Measurements from ENCODE around the gene WWC2. TPM values are rescaled to one million over a fixed set of nuclear protein-coding genes. Genes with fewer than 3 reads are reported as not detected.

The WWC2 gene
- total and polyA plus RNA-seq, 7 donors: 2.9 to 15.5 (median 7.8) TPM

GRCh38 chr4:183197140-183197539 is 98.1 kb downstream of the WWC2 start:
- H3K27ac ChIP-seq: no peak overlapping the region
- H3K4me3 ChIP-seq: no peak overlapping the region
- H3K36me3 ChIP-seq (ENCODE audit: insufficient read depth in 1 of 2, low read depth in 1 of 2): no peaks in the 10 kb centered on the region
- ATAC-seq: no peak
- no peak for DNase-seq
- no peaks in the 10 kb centered on the region for H3K4me1 ChIP-seq
- TF ChIP-seq CTCF (IDR thresholded peaks at IDR 0.05): no peak
- intact Hi-C loops (cut with DNase I): no loop called here
- H3K27me3 ChIP-seq (ENCODE audit: insufficient read depth in 3 of 3, low read length in 2 of 3): no peaks in the 10 kb centered on the region
- no peaks in the 10 kb centered on the region for H3K9me3 ChIP-seq
- WGBS, 3 donors: 57 to 70% (median 62%) methylated on average over 3 of the region's 3 CpGs

- H3K36me3 ChIP-seq (ENCODE audit: insufficient read depth in 1 of 2, low read depth in 1 of 2): no peaks in the 10 kb centered on the region
- no peak overlapping the region for H3K27ac ChIP-seq
- TF ChIP-seq CTCF (IDR thresholded peaks at IDR 0.05): no peak
- no peak overlapping the region for H3K4me3 ChIP-seq
- 9 to 15% (median 14%) methylated on average over 4 of the region's 4 CpGs for WGBS, 3 donors
- no peaks in the 10 kb centered on the region for H3K4me1 ChIP-seq
- peak in 1 of 4 donors; percentile 30 for ATAC-seq
- no peaks in the 10 kb centered on the region for H3K27me3 ChIP-seq (ENCODE audit: insufficient read depth in 3 of 3, low read length in 2 of 3)
- intact Hi-C loops (cut with DNase I): no loop called here
- DNase-seq: peak; percentile 49 to 56
- H3K9me3 ChIP-seq: no peaks in the 10 kb centered on the region
These were observed 101.4 kb downstream of the WWC2 start for GRCh38 chr4:183200453-183200852.

GRCh38 chr4:183201331-183201730 is 102.3 kb downstream of the WWC2 start:
- ATAC-seq: no peak
- H3K4me3 ChIP-seq: no peak overlapping the region
- H3K4me1 ChIP-seq: no peaks in the 10 kb centered on the region
- intact Hi-C loops (cut with DNase I): no loop called here
- no peak for DNase-seq
- 97 to 99% (median 98%) methylated on average over 4 of the region's 4 CpGs for WGBS, 3 donors
- H3K27ac ChIP-seq: no peak overlapping the region
- no peaks in the 10 kb centered on the region for H3K36me3 ChIP-seq (ENCODE audit: insufficient read depth in 1 of 2, low read depth in 1 of 2)
- H3K27me3 ChIP-seq (ENCODE audit: insufficient read depth in 3 of 3, low read length in 2 of 3): no peaks in the 10 kb centered on the region
- no peaks in the 10 kb centered on the region for H3K9me3 ChIP-seq
- no peak for TF ChIP-seq CTCF (IDR thresholded peaks at IDR 0.05)

DNA sequence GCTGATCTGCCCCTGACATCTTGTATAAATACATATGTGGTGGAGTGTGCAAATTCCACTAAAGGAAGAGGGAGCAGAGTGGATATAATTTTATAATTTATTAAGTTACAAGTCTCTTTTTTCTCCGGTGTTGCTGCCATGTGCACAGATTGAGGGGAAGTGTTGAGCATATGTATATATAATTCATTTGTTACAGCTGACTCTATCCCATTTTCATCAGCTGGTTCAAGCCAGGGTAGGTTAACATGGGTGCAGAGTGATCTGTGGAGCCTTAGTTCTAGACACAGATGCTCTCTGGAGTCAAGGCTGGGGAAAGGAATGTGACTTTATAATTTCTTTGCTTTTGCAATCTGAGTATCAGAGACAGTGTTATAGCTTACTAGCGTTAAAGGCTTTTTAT is 103.5 kb downstream of the WWC2 start:
- intact Hi-C loops (cut with DNase I): no loop called here
- H3K4me1 ChIP-seq: no peaks in the 10 kb centered on the region
- no peaks in the 10 kb centered on the region for H3K36me3 ChIP-seq (ENCODE audit: insufficient read depth in 1 of 2, low read depth in 1 of 2)
- no peak overlapping the region for H3K4me3 ChIP-seq
- no peaks in the 10 kb centered on the region for H3K27me3 ChIP-seq (ENCODE audit: insufficient read depth in 3 of 3, low read length in 2 of 3)
- DNase-seq (no peak), ATAC-seq (no peak)
- 55 to 58% (median 57%) methylated on average over 2 of the region's 2 CpGs for WGBS, 3 donors
- no peaks in the 10 kb centered on the region for H3K9me3 ChIP-seq
- no peak overlapping the region for H3K27ac ChIP-seq
- no peak for TF ChIP-seq CTCF (IDR thresholded peaks at IDR 0.05)

- ATAC-seq (no peak), DNase-seq (no peak)
- Histone ChIP-seq H3K4me3 (no peak overlapping the region), H3K27me3 (ENCODE audit: insufficient read depth in 3 of 3, low read length in 2 of 3) (no peaks in the 10 kb centered on the region), H3K4me1 (no peaks in the 10 kb centered on the region), H3K27ac (no peak overlapping the region), H3K9me3 (no peaks in the 10 kb centered on the region), H3K36me3 (ENCODE audit: insufficient read depth in 1 of 2, low read depth in 1 of 2) (no peaks in the 10 kb centered on the region)
- intact Hi-C loops (cut with DNase I): no loop called here
- 93 to 97% (median 96%) methylated on average over 2 of the region's 2 CpGs for WGBS, 3 donors
- TF ChIP-seq CTCF (IDR thresholded peaks at IDR 0.05): no peak
These were observed 105.7 kb downstream of the WWC2 start for GRCh38 chr4:183204793-183205192.

Data from psoas muscle (tissue), 8 donors.